Measurements from ENCODE around the gene TAOK3. TPM values are rescaled to one million over a fixed set of nuclear protein-coding genes. Genes with fewer than 3 reads are reported as not detected.
"Not testable (repeated sequence)": the region's sequence is repeated elsewhere in the genome, so short reads cannot be mapped to it uniquely, and the experiment has no call there.

TAOK3 gene
- total RNA-seq, 2 donors from 2014 or later: 52.3 to 59.6 TPM

GRCh38 chr12:118312578-118312977 lies 60.1 kb downstream of the TAOK3 start:
- TF ChIP-seq CTCF (IDR thresholded peaks at IDR 0.05): no peak
- DNase-seq (ENCODE audit: low spot score) (no peak), ATAC-seq (ENCODE audit: insufficient number of reproducible peaks, low FRiP score, low read depth) (no peak)
- no peaks in the 10 kb centered on the region for H3K27me3 ChIP-seq (replicated peaks; ENCODE audit: insufficient read depth)
- peaks cover 5 to 6% of the 10 kb centered on the region in 2 donors for H3K4me1 ChIP-seq (ENCODE audit: control insufficient read depth in 1 of 2, low read depth in 2 of 2)
- H3K27ac ChIP-seq: no peak overlapping the region
- H3K9me3 ChIP-seq: no peaks in the 10 kb centered on the region
- H3K36me3 ChIP-seq: no peaks in the 10 kb centered on the region
- no peak overlapping the region for H3K4me3 ChIP-seq

GRCh38 chr12:118311666-118312065 lies 61.0 kb downstream of the TAOK3 start:
- H3K27me3 ChIP-seq (replicated peaks; ENCODE audit: insufficient read depth): no peaks in the 10 kb centered on the region
- ATAC-seq (ENCODE audit: insufficient number of reproducible peaks, low FRiP score, low read depth) (no peak), DNase-seq (ENCODE audit: low spot score) (no peak)
- no peaks in the 10 kb centered on the region for H3K9me3 ChIP-seq
- H3K4me3 ChIP-seq: no peak overlapping the region
- H3K36me3 ChIP-seq: no peaks in the 10 kb centered on the region
- H3K4me1 ChIP-seq (ENCODE audit: control insufficient read depth in 1 of 2, low read depth in 2 of 2): peaks cover 7 to 15% of the 10 kb centered on the region in 2 donors
- H3K27ac ChIP-seq: no peak overlapping the region
- TF ChIP-seq CTCF (IDR thresholded peaks at IDR 0.05): no peak

- Histone ChIP-seq H3K36me3 (no peaks in the 10 kb centered on the region), H3K4me3 (no peak overlapping the region), H3K27ac (no peak overlapping the region), H3K4me1 (ENCODE audit: control insufficient read depth in 1 of 2, low read depth in 2 of 2) (peaks cover 10 to 20% of the 10 kb centered on the region in 2 donors), H3K27me3 (replicated peaks; ENCODE audit: insufficient read depth) (no peaks in the 10 kb centered on the region), H3K9me3 (no peaks in the 10 kb centered on the region)
- no peak for TF ChIP-seq CTCF (IDR thresholded peaks at IDR 0.05)
- ATAC-seq (ENCODE audit: insufficient number of reproducible peaks, low FRiP score, low read depth) (no peak), DNase-seq (ENCODE audit: low spot score) (no peak)
Observed at GRCh38 chr12:118310320-118310719, 62.4 kb downstream of the TAOK3 start.

- H3K4me1 ChIP-seq (ENCODE audit: control insufficient read depth in 1 of 2, low read depth in 2 of 2): peaks cover 10 to 20% of the 10 kb centered on the region in 2 donors
- not testable (repeated sequence) for H3K36me3 ChIP-seq; DNase-seq (ENCODE audit: low spot score); ATAC-seq (ENCODE audit: insufficient number of reproducible peaks, low FRiP score, low read depth); H3K27me3 ChIP-seq (replicated peaks; ENCODE audit: insufficient read depth); H3K9me3 ChIP-seq
- peak overlapping the region; percentile 70 for H3K4me3 ChIP-seq
- H3K27ac ChIP-seq: peak overlapping the region in 1 of 2 donors; percentile 72
Observed at GRCh38 chr12:118308006-118308405, 64.7 kb downstream of the TAOK3 start.

GRCh38 chr12:118307069-118307954 lies 65.4 kb downstream of the TAOK3 start:
- H3K27ac ChIP-seq: peak overlapping the region; percentile 56 to 72
- no peaks in the 10 kb centered on the region for H3K36me3 ChIP-seq
- no peaks in the 10 kb centered on the region for H3K27me3 ChIP-seq (replicated peaks; ENCODE audit: insufficient read depth)
- no peak for TF ChIP-seq CTCF (IDR thresholded peaks at IDR 0.05)
- peak overlapping the region; percentile 70 for H3K4me3 ChIP-seq
- DNase-seq (ENCODE audit: low spot score) (no peak), ATAC-seq (ENCODE audit: insufficient number of reproducible peaks, low FRiP score, low read depth) (peak; percentile 84)
- H3K4me1 ChIP-seq (ENCODE audit: control insufficient read depth in 1 of 2, low read depth in 2 of 2): peaks cover 10 to 20% of the 10 kb centered on the region in 2 donors
- H3K9me3 ChIP-seq: no peaks in the 10 kb centered on the region

Measured in thoracic aorta (tissue), 2 donors.